Measurements from ENCODE around the gene RAB4A. TPM values are rescaled to one million over a fixed set of nuclear protein-coding genes. Genes with fewer than 3 reads are reported as not detected.

The RAB4A gene
- total and polyA plus RNA-seq, 10 of the 15 experiments (the other 5 are each of a cell fraction or from before 2014, with no cell fraction given), result 4.0 to 35.8 (median 17.7) TPM

GRCh38 chr1:229309684-229310083, 38.8 kb downstream of the RAB4A start (continued):
- TF ChIP-seq ZBTB33 (IDR thresholded peaks at IDR 0.05) (no peak), POLR2AphosphoS2 (IDR thresholded peaks at IDR 0.05; ENCODE audit: low read depth, low read length) (no peak), POU2F2 (IDR thresholded peaks at IDR 0.05; ENCODE audit: borderline replicate concordance, low read depth, low read length) (no peak), RBBP5 (conservative IDR thresholded peaks at IDR 0.05) (no peak), YY1 (IDR thresholded peaks at IDR 0.05; ENCODE audit: low read depth, low read length) (no peak), SREBF1 (IDR thresholded peaks at IDR 0.05; ENCODE audit: low read length) (no peak), SUPT20H (IDR thresholded peaks at IDR 0.05; ENCODE audit: borderline replicate concordance, control insufficient read depth, low read depth, low read length) (no peak), SREBF2 (IDR thresholded peaks at IDR 0.05; ENCODE audit: low read length) (no peak), BMI1 (IDR thresholded peaks at IDR 0.05; ENCODE audit: borderline replicate concordance) (no peak)

GRCh38 chr1:229310833-229311232, 39.9 kb downstream of the RAB4A start:
- Histone ChIP-seq H4K20me1 (ENCODE audit: control insufficient read depth, insufficient read depth) (no peaks in the 10 kb centered on the region), H3K79me2 (ENCODE audit: control insufficient read depth, insufficient read depth, low read length) (no peaks in the 10 kb centered on the region), H3K9ac (ENCODE audit: control insufficient read depth, insufficient read depth, low read length) (no peak overlapping the region), H3K4me2 (ENCODE audit: control insufficient read depth, insufficient read depth) (no peak overlapping the region), H2AFZ (ENCODE audit: control insufficient read depth, low read depth, low read length) (no peak overlapping the region), H3K27ac (ENCODE audit: control insufficient read depth, insufficient read depth) (no peak overlapping the region), H3K9me3 (replicated peaks; ENCODE audit: control insufficient read depth, insufficient read depth, low read length) (no peaks in the 10 kb centered on the region), H3K36me3 (ENCODE audit: control insufficient read depth in 2 of 2, insufficient read depth in 2 of 2, low read length in 1 of 2) (peaks cover 0 to 2% of the 10 kb centered on the region in 2 experiments; a peak in 3 of 4 replicates), H3K27me3 (replicated peaks in 1 of 2; ENCODE audit: control insufficient read depth in 2 of 2, insufficient read depth in 2 of 2, low read length in 1 of 2) (no peaks in the 10 kb centered on the region), H3K4me3 (no peak overlapping the region), H3K4me1 (ENCODE audit: control insufficient read depth, insufficient read depth, low read length) (no peaks in the 10 kb centered on the region)
- ChIA-PET SMC1A (ENCODE audit: uncharacterized antibody, unreplicated experiment) (interaction anchor here (0.6 kb wide), 1 partner anchor 215 kb away, joined by 3 read pairs; no protein-coding TSS in a partner anchor), POLR2A (no interaction called here), CTCF (interaction anchor here (0.6 to 1.1 kb wide), 2 partner anchors 10 to 1192 kb away, joined by 3 read pairs; no protein-coding TSS in a partner anchor), RAD21 (ENCODE audit: unreplicated experiment) (no interaction called here)
- intact Hi-C loops (cut with micrococcal nuclease; ENCODE audit: unreplicated experiment), result no loop called here
- DNase-seq (ENCODE audit: low read depth, low spot score) (no peak), ATAC-seq (no peak), FAIRE-seq (no peak)
- BruUV-seq (replicated peaks), result no TSS peak
- in situ Hi-C loops (cut with MboI), result no loop called here
- 98% methylated on average over 6 of the region's 6 CpGs for WGBS (ENCODE audit: insufficient coverage, insufficient replicate concordance, low lambda C conversion rate, missing lambda C conversion rate)
- TF ChIP-seq ZBTB4 (CRISPR knock-in tag; IDR thresholded peaks at IDR 0.05) (no peak), ZNF217 (IDR thresholded peaks at IDR 0.05) (no peak), CREB1 (IDR thresholded peaks at IDR 0.05; ENCODE audit: low read depth) (no peak), KLF5 (IDR thresholded peaks at IDR 0.05; ENCODE audit: partially characterized antibody) (no peak), YY1 (IDR thresholded peaks at IDR 0.05; ENCODE audit: low read depth, low read length) (no peak), PAX8 (IDR thresholded peaks at IDR 0.05) (no peak), CTCF (IDR thresholded peaks at IDR 0.05 in 2 of 3, conservative IDR thresholded peaks at IDR 0.05 in 1 of 3; ENCODE audit: control insufficient read depth in 2 of 3, extremely low read depth in 1 of 3, insufficient read depth in 1 of 3, low read depth in 3 of 3, low read length in 3 of 3) (no peak), PML (IDR thresholded peaks at IDR 0.05; ENCODE audit: low read length) (no peak)
